HG03558 (cell line): Measurements from ENCODE around the gene NUDT6.

Source experiments
- ATAC-seq: cut with Tn5 transposase; IDR thresholded peaks from one replicate; pipeline ENCODE4 v1.9.1; 2021; ENCODE audit warnings: moderate number of reproducible peaks; ENCODE audit not compliant: unreplicated experiment; ENCODE audit errors: extremely low read depth

The NUDT6 gene

GRCh38 chr4:122917731-122918130, 4.7 kb downstream of the NUDT6 start:
- ATAC-seq = no peak

- no peak for ATAC-seq
These were observed 7.5 kb downstream of the NUDT6 start for GRCh38 chr4:122914938-122915337.

GRCh38 chr4:122914292-122914904, 8.0 kb downstream of the NUDT6 start:
- peak; percentile 81 for ATAC-seq

- ATAC-seq = no peak
These were observed 9.4 kb downstream of the NUDT6 start for GRCh38 chr4:122912810-122913575.

- no peak for ATAC-seq
These were observed 10.8 kb downstream of the NUDT6 start for GRCh38 chr4:122911588-122911987.

GRCh38 chr4:122909683-122910082, 12.7 kb downstream of the NUDT6 start:
- no peak for ATAC-seq

- no peak for ATAC-seq
These were observed 14.2 kb downstream of the NUDT6 start for GRCh38 chr4:122908223-122908622.

GRCh38 chr4:122906859-122907305, 15.5 kb downstream of the NUDT6 start:
- no peak for ATAC-seq

- ATAC-seq = no peak
These were observed 18.6 kb downstream of the NUDT6 start for GRCh38 chr4:122903766-122904288.

- ATAC-seq = no peak
These were observed 21.0 kb downstream of the NUDT6 start for GRCh38 chr4:122901247-122902010.

- ATAC-seq = no peak
These were observed 22.1 kb downstream of the NUDT6 start for GRCh38 chr4:122900314-122900713.

GRCh38 chr4:122899682-122900081, 22.7 kb downstream of the NUDT6 start:
- no peak for ATAC-seq

- no peak for ATAC-seq
These were observed 23.8 kb downstream of the NUDT6 start for GRCh38 chr4:122898370-122899150.

- ATAC-seq = no peak
These were observed 26.1 kb downstream of the NUDT6 start for GRCh38 chr4:122896270-122896669.

GRCh38 chr4:122895336-122895995, 26.9 kb downstream of the NUDT6 start:
- ATAC-seq = no peak

GRCh38 chr4:122894827-122895226, 27.6 kb downstream of the NUDT6 start:
- ATAC-seq = no peak

- no peak for ATAC-seq
These were observed 32.1 kb downstream of the NUDT6 start for GRCh38 chr4:122890147-122890795.

- no peak for ATAC-seq
These were observed 32.7 kb downstream of the NUDT6 start for GRCh38 chr4:122889726-122890125.

- no peak for ATAC-seq
These were observed 37.9 kb downstream of the NUDT6 start for GRCh38 chr4:122884499-122884898.
